ENCODE data around the gene HSF2BP. TPM values are rescaled to one million over a fixed set of nuclear protein-coding genes. Genes with fewer than 3 reads are reported as not detected.
"Not testable (repeated sequence)": the region's sequence is repeated elsewhere in the genome, so short reads cannot be mapped to it uniquely, and the experiment has no call there.

Gene HSF2BP
- total RNA-seq, 1 donor: 1.8 TPM

DNA sequence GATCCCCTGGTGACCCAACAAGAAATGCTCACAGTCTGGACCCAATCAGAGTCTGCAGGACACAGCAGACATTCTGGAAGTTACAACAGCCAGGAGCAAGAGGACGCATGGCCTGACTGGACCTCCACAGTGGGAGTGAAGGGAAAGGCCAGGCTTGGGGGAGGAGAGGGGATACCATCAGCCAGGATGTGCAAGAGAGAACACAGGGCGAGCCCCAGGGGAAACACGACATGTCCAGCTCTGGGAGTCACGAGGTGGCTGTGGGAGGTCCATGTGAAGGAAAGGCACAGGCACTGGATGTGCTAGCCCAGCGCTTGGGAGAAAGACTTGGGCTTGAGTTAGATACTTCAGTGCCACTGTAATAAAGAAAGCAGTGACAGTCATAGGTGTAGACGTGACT lies 87.3 kb downstream of the HSF2BP start:
- TF ChIP-seq, protein P1, sequence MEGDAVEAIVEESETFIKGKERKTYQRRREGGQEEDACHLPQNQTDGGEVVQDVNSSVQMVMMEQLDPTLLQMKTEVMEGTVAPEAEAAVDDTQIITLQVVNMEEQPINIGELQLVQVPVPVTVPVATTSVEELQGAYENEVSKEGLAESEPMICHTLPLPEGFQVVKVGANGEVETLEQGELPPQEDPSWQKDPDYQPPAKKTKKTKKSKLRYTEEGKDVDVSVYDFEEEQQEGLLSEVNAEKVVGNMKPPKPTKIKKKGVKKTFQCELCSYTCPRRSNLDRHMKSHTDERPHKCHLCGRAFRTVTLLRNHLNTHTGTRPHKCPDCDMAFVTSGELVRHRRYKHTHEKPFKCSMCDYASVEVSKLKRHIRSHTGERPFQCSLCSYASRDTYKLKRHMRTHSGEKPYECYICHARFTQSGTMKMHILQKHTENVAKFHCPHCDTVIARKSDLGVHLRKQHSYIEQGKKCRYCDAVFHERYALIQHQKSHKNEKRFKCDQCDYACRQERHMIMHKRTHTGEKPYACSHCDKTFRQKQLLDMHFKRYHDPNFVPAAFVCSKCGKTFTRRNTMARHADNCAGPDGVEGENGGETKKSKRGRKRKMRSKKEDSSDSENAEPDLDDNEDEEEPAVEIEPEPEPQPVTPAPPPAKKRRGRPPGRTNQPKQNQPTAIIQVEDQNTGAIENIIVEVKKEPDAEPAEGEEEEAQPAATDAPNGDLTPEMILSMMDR (IDR thresholded peaks at IDR 0.05; ENCODE audit: extremely low read depth, low read depth, low read length): no peak
- H3K4me2 ChIP-seq (ENCODE audit: insufficient read depth, low read length): no peak overlapping the region
- no peaks in the 10 kb centered on the region for H3K36me3 ChIP-seq (ENCODE audit: insufficient read depth, low read length)
- no peaks in the 10 kb centered on the region for H3K9me3 ChIP-seq (ENCODE audit: low read depth, low read length)
- no peaks in the 10 kb centered on the region for H4K20me1 ChIP-seq (ENCODE audit: insufficient read depth, low read length)
- no peak overlapping the region for H3K4me3 ChIP-seq (ENCODE audit: insufficient read depth, low read length)
- no peaks in the 10 kb centered on the region for H3K79me2 ChIP-seq (ENCODE audit: insufficient read depth, low read length)
- no peak overlapping the region for H2AFZ ChIP-seq (ENCODE audit: low read length)
- H3K27me3 ChIP-seq (ENCODE audit: insufficient read depth, low read length): no peaks in the 10 kb centered on the region
- H3K27ac ChIP-seq (ENCODE audit: low read depth, low read length): no peak overlapping the region
- no peak for DNase-seq (ENCODE audit: insufficient read length, low spot score, missing footprints)
- no peaks in the 10 kb centered on the region for H3K4me1 ChIP-seq (ENCODE audit: insufficient read depth, low read length)

DNA sequence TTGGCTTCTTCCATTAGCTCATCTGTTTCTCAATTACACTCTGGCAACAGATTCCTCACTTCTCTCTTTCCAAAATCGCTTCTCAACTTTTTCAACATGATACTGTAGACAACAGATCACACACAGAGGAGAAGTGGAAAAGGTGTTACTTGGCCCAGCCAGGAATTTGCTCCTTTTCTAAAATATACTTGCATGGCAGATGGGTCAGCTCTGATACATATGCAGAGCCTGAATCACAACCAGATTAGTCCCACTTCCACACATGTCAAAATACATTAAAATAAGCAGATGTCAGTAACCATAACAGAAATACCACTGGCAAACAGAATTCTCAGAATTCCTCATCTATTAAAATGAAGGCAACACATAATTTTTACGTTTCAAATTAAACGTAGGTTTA lies 89.1 kb downstream of the HSF2BP start:
- not testable (repeated sequence) for H3K4me1 ChIP-seq (ENCODE audit: insufficient read depth, low read length); H3K4me2 ChIP-seq (ENCODE audit: insufficient read depth, low read length); H3K27me3 ChIP-seq (ENCODE audit: insufficient read depth, low read length); H3K9me3 ChIP-seq (ENCODE audit: low read depth, low read length); H2AFZ ChIP-seq (ENCODE audit: low read length); H4K20me1 ChIP-seq (ENCODE audit: insufficient read depth, low read length); H3K79me2 ChIP-seq (ENCODE audit: insufficient read depth, low read length); H3K4me3 ChIP-seq (ENCODE audit: insufficient read depth, low read length); H3K27ac ChIP-seq (ENCODE audit: low read depth, low read length); H3K36me3 ChIP-seq (ENCODE audit: insufficient read depth, low read length); DNase-seq (ENCODE audit: insufficient read length, low spot score, missing footprints)

DNA sequence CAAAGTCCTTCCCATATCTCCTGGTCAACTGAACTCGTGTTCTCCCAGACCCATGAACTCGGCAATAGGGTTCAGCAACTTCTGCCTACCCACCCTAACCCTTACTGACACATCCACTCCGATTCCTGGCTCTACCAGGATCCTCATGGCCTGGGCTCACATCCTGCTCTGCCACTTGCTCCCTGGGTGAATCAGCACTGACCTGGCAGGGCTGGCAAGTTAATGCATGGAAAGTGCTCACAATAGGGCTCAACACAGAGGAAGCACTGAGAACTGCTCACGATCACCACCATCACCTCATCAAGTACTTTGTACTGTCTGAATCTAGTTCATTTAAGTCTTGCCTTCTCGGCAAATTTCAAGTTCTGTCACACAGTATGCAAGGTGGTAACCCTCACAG lies 96.8 kb downstream of the HSF2BP start:
- not testable (repeated sequence) for H4K20me1 ChIP-seq (ENCODE audit: insufficient read depth, low read length); H3K4me1 ChIP-seq (ENCODE audit: insufficient read depth, low read length); H3K9me3 ChIP-seq (ENCODE audit: low read depth, low read length); DNase-seq (ENCODE audit: insufficient read length, low spot score, missing footprints); H3K27ac ChIP-seq (ENCODE audit: low read depth, low read length); H3K4me2 ChIP-seq (ENCODE audit: insufficient read depth, low read length); H3K4me3 ChIP-seq (ENCODE audit: insufficient read depth, low read length); H3K36me3 ChIP-seq (ENCODE audit: insufficient read depth, low read length); H3K79me2 ChIP-seq (ENCODE audit: insufficient read depth, low read length); H3K27me3 ChIP-seq (ENCODE audit: insufficient read depth, low read length); H2AFZ ChIP-seq (ENCODE audit: low read length)

DNA sequence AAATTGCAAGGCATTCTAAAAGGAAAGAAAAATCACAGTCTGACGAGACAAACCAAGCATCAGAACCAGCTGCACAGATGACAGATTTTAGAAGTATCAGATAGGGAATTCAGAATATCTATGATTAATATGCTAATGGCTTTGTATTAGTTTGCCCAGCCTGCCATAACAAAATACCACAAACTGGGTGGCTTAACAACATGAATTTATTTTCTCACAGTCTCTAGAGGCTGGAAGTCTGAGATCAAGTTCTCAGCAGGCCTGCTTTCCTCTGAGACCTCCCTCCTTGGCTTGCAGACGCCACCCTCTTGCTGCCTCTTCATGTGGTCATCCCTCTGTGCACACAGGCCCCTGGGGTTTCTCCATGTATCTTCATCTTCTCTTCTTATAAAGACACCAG lies 118.7 kb downstream of the HSF2BP start:
- not testable (repeated sequence) for DNase-seq (ENCODE audit: insufficient read length, low spot score, missing footprints); H3K4me1 ChIP-seq (ENCODE audit: insufficient read depth, low read length); H3K9me3 ChIP-seq (ENCODE audit: low read depth, low read length); H2AFZ ChIP-seq (ENCODE audit: low read length); H4K20me1 ChIP-seq (ENCODE audit: insufficient read depth, low read length); H3K27ac ChIP-seq (ENCODE audit: low read depth, low read length); H3K36me3 ChIP-seq (ENCODE audit: insufficient read depth, low read length); H3K4me2 ChIP-seq (ENCODE audit: insufficient read depth, low read length); H3K79me2 ChIP-seq (ENCODE audit: insufficient read depth, low read length); H3K4me3 ChIP-seq (ENCODE audit: insufficient read depth, low read length); H3K27me3 ChIP-seq (ENCODE audit: insufficient read depth, low read length)

DNA sequence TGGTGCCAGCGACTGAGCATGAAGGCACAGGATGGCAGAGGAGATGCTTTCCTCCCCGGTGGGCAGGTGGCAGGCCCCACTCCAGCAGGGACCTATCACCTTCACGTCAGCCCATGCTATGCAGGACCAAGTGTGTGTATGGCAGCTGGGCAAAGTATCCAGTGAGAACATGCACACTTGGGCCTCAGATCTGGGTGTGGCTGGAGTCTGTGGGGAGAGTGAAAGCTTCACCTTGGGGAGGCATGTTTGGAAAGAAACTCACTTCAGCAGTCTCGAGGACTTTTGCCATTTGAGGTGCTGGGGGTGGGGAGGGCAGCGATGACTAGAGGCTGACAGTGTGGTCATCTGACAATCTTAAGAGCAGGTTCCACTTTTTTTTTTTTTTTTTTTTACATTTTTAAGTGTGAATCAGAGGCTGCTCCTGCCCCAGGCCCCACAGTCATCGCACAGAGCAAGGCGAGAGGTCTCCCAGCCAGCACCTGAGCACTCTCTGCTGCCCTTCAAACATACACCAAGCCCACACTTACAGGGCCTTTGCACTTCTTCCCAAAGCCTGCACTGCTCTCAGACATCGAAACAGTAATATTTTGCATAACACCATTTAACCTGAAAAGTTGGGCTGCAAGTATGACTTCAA lies 136.7 kb downstream of the HSF2BP start:
- H3K4me3 ChIP-seq (ENCODE audit: insufficient read depth, low read length); H3K4me2 ChIP-seq (ENCODE audit: insufficient read depth, low read length); DNase-seq (ENCODE audit: insufficient read length, low spot score, missing footprints); H3K36me3 ChIP-seq (ENCODE audit: insufficient read depth, low read length); H3K27ac ChIP-seq (ENCODE audit: low read depth, low read length); H4K20me1 ChIP-seq (ENCODE audit: insufficient read depth, low read length); H3K9me3 ChIP-seq (ENCODE audit: low read depth, low read length); H3K27me3 ChIP-seq (ENCODE audit: insufficient read depth, low read length); H3K79me2 ChIP-seq (ENCODE audit: insufficient read depth, low read length); H3K4me1 ChIP-seq (ENCODE audit: insufficient read depth, low read length); H2AFZ ChIP-seq (ENCODE audit: low read length): not testable (repeated sequence)

DNA sequence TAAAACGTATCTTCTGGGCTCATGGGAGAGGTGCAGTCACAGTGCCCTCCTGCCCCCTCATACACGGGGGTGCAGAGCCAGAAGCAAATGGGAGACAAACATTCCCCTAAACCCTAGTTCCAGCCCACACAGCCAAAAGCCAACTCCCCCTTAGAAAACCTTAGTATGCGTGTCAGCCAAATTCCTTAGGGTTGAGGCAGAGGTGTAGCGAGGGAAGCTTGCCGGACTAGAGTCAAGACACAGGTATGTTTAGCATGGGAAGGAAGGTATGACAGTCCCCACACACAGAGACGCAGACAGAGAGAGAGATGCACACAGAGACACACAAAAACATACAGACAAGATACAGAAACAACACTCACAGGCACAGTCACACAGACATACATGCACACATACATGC lies 141.6 kb downstream of the HSF2BP start:
- H3K4me3 ChIP-seq (ENCODE audit: insufficient read depth, low read length); H3K4me2 ChIP-seq (ENCODE audit: insufficient read depth, low read length); DNase-seq (ENCODE audit: insufficient read length, low spot score, missing footprints); H3K27me3 ChIP-seq (ENCODE audit: insufficient read depth, low read length); H4K20me1 ChIP-seq (ENCODE audit: insufficient read depth, low read length); H3K79me2 ChIP-seq (ENCODE audit: insufficient read depth, low read length); H3K4me1 ChIP-seq (ENCODE audit: insufficient read depth, low read length); H3K27ac ChIP-seq (ENCODE audit: low read depth, low read length); H3K9me3 ChIP-seq (ENCODE audit: low read depth, low read length); H2AFZ ChIP-seq (ENCODE audit: low read length); H3K36me3 ChIP-seq (ENCODE audit: insufficient read depth, low read length): not testable (repeated sequence)

DNA sequence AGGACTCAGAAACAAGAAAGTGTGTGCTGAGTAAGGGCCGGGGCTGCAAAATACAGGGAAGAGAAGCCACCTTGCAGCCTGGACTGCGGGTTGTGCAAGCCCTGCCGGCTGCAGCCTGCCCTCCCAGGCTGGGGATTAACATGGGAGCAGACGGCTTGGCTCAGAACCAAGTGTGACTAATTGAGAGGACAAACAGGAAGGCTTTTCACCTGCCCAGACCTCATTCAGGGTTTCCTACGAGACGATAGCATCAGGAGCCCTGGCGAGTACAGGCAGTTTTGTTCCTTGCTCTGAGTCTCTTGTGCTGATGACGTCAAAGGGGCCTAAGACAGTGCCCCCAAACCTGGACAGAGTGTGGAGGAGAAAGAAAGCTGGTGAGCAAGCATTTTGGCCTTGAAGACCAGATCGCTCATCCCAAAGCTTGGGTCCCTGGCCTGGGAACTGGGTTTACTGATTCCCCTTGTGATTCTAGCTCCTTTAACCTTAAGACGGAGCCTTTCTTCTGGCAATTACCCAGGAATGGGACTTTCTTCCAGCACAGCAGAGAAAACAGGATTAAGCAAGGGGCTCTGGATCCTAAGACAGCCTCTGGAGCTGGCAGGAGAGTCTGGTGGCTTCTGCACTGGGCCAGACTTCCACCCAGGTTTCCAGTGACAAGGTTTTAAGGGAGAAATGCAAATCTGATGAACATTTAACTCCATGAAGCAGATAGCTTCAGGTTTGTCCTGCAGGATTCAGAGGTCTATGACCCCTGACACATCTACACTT lies 142.2 kb downstream of the HSF2BP start:
- H2AFZ ChIP-seq (ENCODE audit: low read length); H3K27me3 ChIP-seq (ENCODE audit: insufficient read depth, low read length); H3K79me2 ChIP-seq (ENCODE audit: insufficient read depth, low read length); H3K4me3 ChIP-seq (ENCODE audit: insufficient read depth, low read length); DNase-seq (ENCODE audit: insufficient read length, low spot score, missing footprints); H4K20me1 ChIP-seq (ENCODE audit: insufficient read depth, low read length); H3K9me3 ChIP-seq (ENCODE audit: low read depth, low read length); H3K4me1 ChIP-seq (ENCODE audit: insufficient read depth, low read length); H3K27ac ChIP-seq (ENCODE audit: low read depth, low read length); H3K4me2 ChIP-seq (ENCODE audit: insufficient read depth, low read length); H3K36me3 ChIP-seq (ENCODE audit: insufficient read depth, low read length): not testable (repeated sequence)

DNA sequence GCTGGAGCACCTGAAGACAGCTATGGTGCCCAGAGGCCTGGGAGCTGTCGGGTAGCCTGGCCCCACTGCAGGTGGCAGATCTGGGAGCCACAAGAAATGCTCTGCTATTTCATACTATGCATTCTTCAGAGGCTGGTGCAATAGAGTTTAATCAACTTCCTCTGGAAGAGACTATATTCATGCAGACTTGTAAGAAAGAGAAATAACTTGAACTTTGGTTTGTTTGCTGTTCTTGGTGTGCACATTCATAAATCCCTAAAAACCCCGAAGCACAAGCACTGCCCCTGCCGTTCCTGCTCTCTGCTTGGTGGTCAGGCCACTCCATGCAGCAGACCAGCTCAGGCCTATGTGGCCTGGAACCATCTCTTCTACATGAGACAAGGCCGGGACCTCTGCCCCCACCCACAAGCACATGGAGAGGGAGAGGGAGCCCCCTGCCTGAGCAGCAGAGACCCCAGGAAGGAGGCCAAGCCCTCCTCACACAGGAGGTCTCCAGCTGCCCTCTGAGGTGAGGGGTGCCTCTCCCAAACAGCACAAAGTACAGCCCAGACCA lies 142.9 kb downstream of the HSF2BP start:
- not testable (repeated sequence) for H3K27ac ChIP-seq (ENCODE audit: low read depth, low read length); H3K9me3 ChIP-seq (ENCODE audit: low read depth, low read length); H3K27me3 ChIP-seq (ENCODE audit: insufficient read depth, low read length); H2AFZ ChIP-seq (ENCODE audit: low read length); H3K4me2 ChIP-seq (ENCODE audit: insufficient read depth, low read length); H3K4me1 ChIP-seq (ENCODE audit: insufficient read depth, low read length); DNase-seq (ENCODE audit: insufficient read length, low spot score, missing footprints); H3K79me2 ChIP-seq (ENCODE audit: insufficient read depth, low read length); H3K36me3 ChIP-seq (ENCODE audit: insufficient read depth, low read length); H3K4me3 ChIP-seq (ENCODE audit: insufficient read depth, low read length); H4K20me1 ChIP-seq (ENCODE audit: insufficient read depth, low read length)

Measured in osteoblast (primary cell).